WERI-Rb-1 (cell line): ENCODE measurements around the gene DAO.

ENCODE experiments used
- DNase-seq: peaks from one replicate; pipeline ENCODE4 v3.0.0-alpha.2; 2020
- H3K27ac ChIP-seq: fragments of 250-450 bp; sonication (Bioruptor Pico); 2 replicates; pipeline ENCODE4 v1.5.1; 2020; ENCODE audit warnings: mild to moderate bottlenecking, moderate library complexity
- H3K27me3 ChIP-seq: fragments of 250-450 bp; sonication (Bioruptor Pico); 2 replicates; pipeline ENCODE4 v1.5.1; 2021; ENCODE audit warnings: mild to moderate bottlenecking, low read depth, moderate library complexity; ENCODE audit not compliant: insufficient read depth, severe bottlenecking
- H3K36me3 ChIP-seq: fragments of 250-450 bp; sonication (Bioruptor Pico); 2 replicates; pipeline ENCODE4 v1.5.1; 2020; ENCODE audit warnings: mild to moderate bottlenecking, moderate library complexity
- H3K4me3 ChIP-seq: 2 replicates; pipeline ENCODE4 v1.5.1; 2011; ENCODE audit warnings: low read depth, mild to moderate bottlenecking, control low read depth, low read length
- H3K9me3 ChIP-seq: fragments of 250-450 bp; sonication (Bioruptor Pico); 2 replicates; pipeline ENCODE4 v1.5.1; 2021; ENCODE audit warnings: mild to moderate bottlenecking, moderate library complexity; ENCODE audit not compliant: severe bottlenecking
- CTCF ChIP-seq: IDR thresholded peaks from 2 replicates; pipeline ENCODE4 v1.5.1; 2011; ENCODE audit warnings: low read depth, mild to moderate bottlenecking, control low read depth, inconsistent platforms, low read length

DAO gene

GRCh38 chr12:108875280-108875679 is 4.6 kb upstream of the DAO start:
- H3K27me3 ChIP-seq, result no peaks in the 10 kb centered on the region
- H3K9me3 ChIP-seq, result no peaks in the 10 kb centered on the region
- no peak for TF ChIP-seq CTCF
- no peak overlapping the region for H3K4me3 ChIP-seq
- no peak for DNase-seq
- H3K36me3 ChIP-seq, result no peaks in the 10 kb centered on the region
- no peak overlapping the region for H3K27ac ChIP-seq

- H3K27ac ChIP-seq, result no peak overlapping the region
- no peak for TF ChIP-seq CTCF
- H3K27me3 ChIP-seq, result no peaks in the 10 kb centered on the region
- no peaks in the 10 kb centered on the region for H3K9me3 ChIP-seq
- H3K36me3 ChIP-seq, result no peaks in the 10 kb centered on the region
- DNase-seq, result no peak
- H3K4me3 ChIP-seq, result no peak overlapping the region
Observed at GRCh38 chr12:108875682-108876361, 4.1 kb upstream of the DAO start.

GRCh38 chr12:108876550-108876949 is 3.3 kb upstream of the DAO start:
- Histone ChIP-seq H3K4me3 (no peak overlapping the region), H3K27ac (no peak overlapping the region), H3K27me3 (no peaks in the 10 kb centered on the region), H3K9me3 (no peaks in the 10 kb centered on the region), H3K36me3 (no peaks in the 10 kb centered on the region)
- TF ChIP-seq CTCF, result no peak
- no peak for DNase-seq

- no peak overlapping the region for H3K4me3 ChIP-seq
- no peaks in the 10 kb centered on the region for H3K9me3 ChIP-seq
- H3K36me3 ChIP-seq, result no peaks in the 10 kb centered on the region
- no peak for TF ChIP-seq CTCF
- no peaks in the 10 kb centered on the region for H3K27me3 ChIP-seq
- peak; percentile 84 for DNase-seq
- peak overlapping the region; percentile 94 for H3K27ac ChIP-seq
Observed at GRCh38 chr12:108881953-108882352, 2.1 kb downstream of the DAO start.

GRCh38 chr12:108884116-108885012 is 4.5 kb downstream of the DAO start:
- Histone ChIP-seq H3K4me3 (no peak overlapping the region), H3K9me3 (no peaks in the 10 kb centered on the region), H3K27ac (peak overlapping the region; percentile 95), H3K36me3 (no peaks in the 10 kb centered on the region), H3K27me3 (no peaks in the 10 kb centered on the region)
- DNase-seq, result peak; percentile 76
- peak; percentile 76 for TF ChIP-seq CTCF
